Neural cell (in vitro differentiated cells): ENCODE data around the gene KLC1. TPM values are rescaled to one million over a fixed set of nuclear protein-coding genes. Genes with fewer than 3 reads are reported as not detected.

Experiments
- H2AFZ ChIP-seq: fragments of 200-600, 300-800 bp; sonication (generic), shearing (Covaris generic); 2 replicates; pipeline ENCODE4 v1.6.0; 2014; ENCODE audit warnings: low read depth, mild to moderate bottlenecking, antibody characterized with exemption, low read length, moderate library complexity
- H3F3A ChIP-seq: fragments of 200-600 bp; shearing (Covaris generic); 2 replicates; pipeline ENCODE4 v1.6.1; 2016; ENCODE audit warnings: mild to moderate bottlenecking, moderate library complexity, mixed read lengths, antibody characterized with exemption, low read length; ENCODE audit not compliant: insufficient read depth, poor library complexity, severe bottlenecking
- H3K27ac ChIP-seq: fragments of 200-600, 300-800 bp; sonication (generic), shearing (Covaris generic); 2 replicates; pipeline ENCODE4 v1.5.1; 2014; ENCODE audit warnings: mild to moderate bottlenecking, low read length, moderate library complexity
- H3K27me3 ChIP-seq: fragments of 300-800, 200-600 bp; sonication (generic), shearing (Covaris generic); 2 replicates; pipeline ENCODE4 v1.6.0; 2014; ENCODE audit warnings: mild to moderate bottlenecking, low read depth, low read length, moderate library complexity; ENCODE audit not compliant: insufficient read depth
- H3K36me3 ChIP-seq: fragments of 300-800, 200-600 bp; sonication (generic), shearing (Covaris generic); 2 replicates; pipeline ENCODE4 v1.5.1; 2014; ENCODE audit warnings: mild to moderate bottlenecking, antibody characterized with exemption, low read length, moderate library complexity; ENCODE audit not compliant: insufficient read depth
- H3K4me2 ChIP-seq: fragments of 300-800, 200-600 bp; sonication (generic), shearing (Covaris generic); 2 replicates; pipeline ENCODE4 v1.6.0; 2014; ENCODE audit warnings: mild to moderate bottlenecking, low read length
- H3K4me3 ChIP-seq: fragments of 300-800, 200-600 bp; sonication (generic), shearing (Covaris generic); 2 replicates; pipeline ENCODE4 v1.5.1; 2014; ENCODE audit warnings: mild to moderate bottlenecking, low read length, moderate library complexity
- H3K79me2 ChIP-seq: fragments of 200-600 bp; shearing (Covaris generic); replicated peaks from 2 replicates; pipeline ENCODE4 v1.6.0; 2014; ENCODE audit warnings: mild to moderate bottlenecking, low read length, moderate library complexity; ENCODE audit not compliant: insufficient read depth
- H3K9ac ChIP-seq: fragments of 300-800, 200-600 bp; sonication (generic), shearing (Covaris generic); 2 replicates; pipeline ENCODE4 v1.6.1; 2016; ENCODE audit warnings: mild to moderate bottlenecking, low read length, mixed read lengths
- H3K9me2 ChIP-seq: fragments of 200-600 bp; shearing (Covaris generic); 2 replicates; pipeline ENCODE4 v1.6.1; 2016; ENCODE audit warnings: mild to moderate bottlenecking, low read length, mixed read lengths; ENCODE audit not compliant: insufficient read depth
- H3K9me3 ChIP-seq: fragments of 200-600, 300-800 bp; sonication (generic), shearing (Covaris generic); 2 replicates; pipeline ENCODE4 v1.6.1; 2016; ENCODE audit warnings: mild to moderate bottlenecking, mixed run types, low read length, moderate library complexity, mixed read lengths
- H4K20me1 ChIP-seq: fragments of 200-600 bp; shearing (Covaris generic); 2 replicates; pipeline ENCODE4 v1.6.1; 2016; ENCODE audit warnings: mild to moderate bottlenecking, mixed run types; ENCODE audit not compliant: insufficient read depth
- CTCF ChIP-seq: fragments of 450-650 bp; IDR thresholded peaks from 2 replicates; pipeline ENCODE4 v1.5.1; 2014; ENCODE audit warnings: antibody characterized with exemption, mild to moderate bottlenecking, moderate library complexity; ENCODE audit not compliant: poor library complexity, severe bottlenecking
- EP300 ChIP-seq: fragments of 450-650 bp; conservative IDR thresholded peaks from 2 replicates; pipeline ENCODE4 v1.6.1; 2014; ENCODE audit warnings: antibody characterized with exemption, mild to moderate bottlenecking, moderate library complexity; ENCODE audit not compliant: poor library complexity, severe bottlenecking
- EZH2 ChIP-seq: fragments of 200-600, 300-800 bp; shearing (Covaris generic), sonication (generic); IDR thresholded peaks from 2 replicates; pipeline ENCODE4 v1.6.1; 2014; ENCODE audit warnings: antibody characterized with exemption, low read length, borderline replicate concordance, mild to moderate bottlenecking; ENCODE audit not compliant: insufficient read depth, poor library complexity, severe bottlenecking
- MXI1 ChIP-seq: fragments of 450-650 bp; conservative IDR thresholded peaks from 2 replicates; pipeline ENCODE4 v1.6.1; 2014; ENCODE audit warnings: antibody characterized with exemption, mild to moderate bottlenecking; ENCODE audit not compliant: poor library complexity, severe bottlenecking
- POLR2AphosphoS5 ChIP-seq: IDR thresholded peaks from 2 replicates; pipeline ENCODE4 v1.6.1; 2012
- RAD21 ChIP-seq: fragments of 450-650 bp; conservative IDR thresholded peaks from 2 replicates; pipeline ENCODE4 v1.6.1; 2014; ENCODE audit warnings: antibody characterized with exemption, mild to moderate bottlenecking, moderate library complexity
- SMC3 ChIP-seq: fragments of 450-650 bp; conservative IDR thresholded peaks from 2 replicates; pipeline ENCODE4 v1.6.1; 2014; ENCODE audit warnings: antibody characterized with exemption, mild to moderate bottlenecking, moderate library complexity; ENCODE audit not compliant: poor library complexity
- TAF1 ChIP-seq: IDR thresholded peaks from 2 replicates; pipeline ENCODE4 v1.6.1; 2012; ENCODE audit warnings: low read depth
- polyA plus RNA-seq: library from polyadenylated mRNA; depleted of rRNA; stranded (reverse); fragments of >200 nt; gene quantifications from 2 replicates; pipeline ENCODE4 v1.2.3, GENCODE V29; 2014
- TF ChIP-seq, protein P1 (sequence below): IDR thresholded peaks from 2 replicates; pipeline ENCODE4 v1.6.1; 2012; ENCODE audit warnings: borderline replicate concordance

The KLC1 gene
- polyA plus RNA-seq, 1 donor from 2014 or later, result 1,272 TPM

GRCh38 chr14:103676881-103677675, 48.1 kb downstream of the KLC1 start:
- Histone ChIP-seq H3K4me3 (no peak overlapping the region), H2AFZ (no peak overlapping the region), H3K4me2 (no peak overlapping the region), H4K20me1 (no peaks in the 10 kb centered on the region), H3K27ac (no peak overlapping the region), H3K9me2 (no peaks in the 10 kb centered on the region), H3K9ac (no peak overlapping the region), H3K36me3 (peaks cover 7% of the 10 kb centered on the region), H3K9me3 (no peaks in the 10 kb centered on the region), H3K27me3 (no peaks in the 10 kb centered on the region), H3K79me2 (no peaks in the 10 kb centered on the region), H3F3A (no peaks in the 10 kb centered on the region)
- TF ChIP-seq CTCF (no peak), MXI1 (no peak), POLR2AphosphoS5 (no peak), SMC3 (no peak), EP300 (no peak), TAF1 (no peak), RAD21 (no peak), EZH2 (no peak)
- TF ChIP-seq, protein P1, sequence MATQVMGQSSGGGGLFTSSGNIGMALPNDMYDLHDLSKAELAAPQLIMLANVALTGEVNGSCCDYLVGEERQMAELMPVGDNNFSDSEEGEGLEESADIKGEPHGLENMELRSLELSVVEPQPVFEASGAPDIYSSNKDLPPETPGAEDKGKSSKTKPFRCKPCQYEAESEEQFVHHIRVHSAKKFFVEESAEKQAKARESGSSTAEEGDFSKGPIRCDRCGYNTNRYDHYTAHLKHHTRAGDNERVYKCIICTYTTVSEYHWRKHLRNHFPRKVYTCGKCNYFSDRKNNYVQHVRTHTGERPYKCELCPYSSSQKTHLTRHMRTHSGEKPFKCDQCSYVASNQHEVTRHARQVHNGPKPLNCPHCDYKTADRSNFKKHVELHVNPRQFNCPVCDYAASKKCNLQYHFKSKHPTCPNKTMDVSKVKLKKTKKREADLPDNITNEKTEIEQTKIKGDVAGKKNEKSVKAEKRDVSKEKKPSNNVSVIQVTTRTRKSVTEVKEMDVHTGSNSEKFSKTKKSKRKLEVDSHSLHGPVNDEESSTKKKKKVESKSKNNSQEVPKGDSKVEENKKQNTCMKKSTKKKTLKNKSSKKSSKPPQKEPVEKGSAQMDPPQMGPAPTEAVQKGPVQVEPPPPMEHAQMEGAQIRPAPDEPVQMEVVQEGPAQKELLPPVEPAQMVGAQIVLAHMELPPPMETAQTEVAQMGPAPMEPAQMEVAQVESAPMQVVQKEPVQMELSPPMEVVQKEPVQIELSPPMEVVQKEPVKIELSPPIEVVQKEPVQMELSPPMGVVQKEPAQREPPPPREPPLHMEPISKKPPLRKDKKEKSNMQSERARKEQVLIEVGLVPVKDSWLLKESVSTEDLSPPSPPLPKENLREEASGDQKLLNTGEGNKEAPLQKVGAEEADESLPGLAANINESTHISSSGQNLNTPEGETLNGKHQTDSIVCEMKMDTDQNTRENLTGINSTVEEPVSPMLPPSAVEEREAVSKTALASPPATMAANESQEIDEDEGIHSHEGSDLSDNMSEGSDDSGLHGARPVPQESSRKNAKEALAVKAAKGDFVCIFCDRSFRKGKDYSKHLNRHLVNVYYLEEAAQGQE, result no peak

- no peak overlapping the region for H3K4me2 ChIP-seq
- H3F3A ChIP-seq, result no peaks in the 10 kb centered on the region
- peaks cover 9% of the 10 kb centered on the region for H3K36me3 ChIP-seq
- no peaks in the 10 kb centered on the region for H3K9me3 ChIP-seq
- H2AFZ ChIP-seq, result no peak overlapping the region
- H3K79me2 ChIP-seq, result no peaks in the 10 kb centered on the region
- no peaks in the 10 kb centered on the region for H4K20me1 ChIP-seq
- no peaks in the 10 kb centered on the region for H3K9me2 ChIP-seq
- TF ChIP-seq POLR2AphosphoS5 (no peak), SMC3 (peak; percentile 31), CTCF (peak; percentile 40), RAD21 (no peak), TAF1 (no peak), MXI1 (no peak), EZH2 (no peak), EP300 (no peak)
- TF ChIP-seq, protein P1, result no peak
- H3K9ac ChIP-seq, result no peak overlapping the region
- H3K27me3 ChIP-seq, result no peaks in the 10 kb centered on the region
- H3K4me3 ChIP-seq, result no peak overlapping the region
- H3K27ac ChIP-seq, result no peak overlapping the region
These were observed 50.3 kb downstream of the KLC1 start for GRCh38 chr14:103679351-103679750.
